GM19351 (cell line): ENCODE measurements around the gene NACAD.
"Not testable (repeated sequence)": the region's sequence is repeated elsewhere in the genome, so short reads cannot be mapped to it uniquely, and the experiment has no call there.

Experiments
- ATAC-seq: cut with Tn5 transposase; IDR thresholded peaks from one replicate; pipeline ENCODE4 v1.9.1; 2021; ENCODE audit warnings: mild to moderate bottlenecking, moderate library complexity; ENCODE audit not compliant: unreplicated experiment

Gene NACAD

GRCh38 chr7:45118292-45118691 lies 29.5 kb upstream of the NACAD start:
- no peak for ATAC-seq

- no peak for ATAC-seq
These were observed 28.8 kb upstream of the NACAD start for GRCh38 chr7:45117582-45117981.

- no peak for ATAC-seq
These were observed 27.3 kb upstream of the NACAD start for GRCh38 chr7:45116048-45116447.

- no peak for ATAC-seq
These were observed 26.2 kb upstream of the NACAD start for GRCh38 chr7:45114926-45115325.

GRCh38 chr7:45114257-45114656 lies 25.5 kb upstream of the NACAD start:
- not testable (repeated sequence) for ATAC-seq

- ATAC-seq = no peak
These were observed 23.9 kb upstream of the NACAD start for GRCh38 chr7:45112648-45113047.

- peak; percentile 93 for ATAC-seq
These were observed 22.8 kb upstream of the NACAD start, which contains the start of gene TBRG4 for GRCh38 chr7:45111298-45112223. TSS of gene TBRG4 (minus strand) at chr7:45111697. CDS start at chr7:45109237, 2,460 bp downstream.

- no peak for ATAC-seq
These were observed 20.1 kb upstream of the NACAD start for GRCh38 chr7:45108863-45109262.

GRCh38 chr7:45107356-45107755 lies 18.6 kb upstream of the NACAD start:
- ATAC-seq = no peak

GRCh38 chr7:45106820-45107219 lies 18.1 kb upstream of the NACAD start:
- ATAC-seq = no peak

GRCh38 chr7:45105588-45106188 lies 16.9 kb upstream of the NACAD start:
- ATAC-seq = no peak

- ATAC-seq = no peak
These were observed 16.2 kb upstream of the NACAD start for GRCh38 chr7:45104844-45105587.

GRCh38 chr7:45103958-45104843 lies 15.4 kb upstream of the NACAD start:
- ATAC-seq = no peak

- no peak for ATAC-seq
These were observed 14.3 kb upstream of the NACAD start for GRCh38 chr7:45102785-45103712.

- ATAC-seq = no peak
These were observed 13.0 kb upstream of the NACAD start for GRCh38 chr7:45101748-45102147.

GRCh38 chr7:45100761-45101480 lies 12.2 kb upstream of the NACAD start:
- no peak for ATAC-seq

GRCh38 chr7:45099891-45100760 lies 11.4 kb upstream of the NACAD start:
- ATAC-seq = no peak
